Measurements from ENCODE around the gene TTC9.

The TTC9 gene

DNA sequence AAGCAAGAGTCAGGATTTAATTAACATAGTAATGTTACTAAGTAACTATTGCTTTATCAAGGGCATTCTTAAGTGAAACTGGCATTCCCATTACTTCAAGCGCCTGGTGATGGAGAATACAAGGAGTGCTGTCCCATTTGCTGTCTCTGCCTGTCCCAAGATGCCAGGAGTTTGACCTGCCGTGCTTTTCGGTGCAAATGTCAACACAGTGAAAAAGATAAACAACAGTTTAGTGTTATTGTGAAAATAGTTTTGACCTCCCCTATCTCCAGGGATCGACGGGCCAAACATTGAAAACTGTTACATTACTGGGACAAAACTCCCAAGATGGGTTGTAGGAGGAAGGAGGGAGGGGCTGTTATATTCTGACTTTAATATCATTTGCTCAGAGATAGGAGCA, 74.8 kb downstream of the TTC9 start:
- DNase-seq (ENCODE audit: low read depth): no peak

DNA sequence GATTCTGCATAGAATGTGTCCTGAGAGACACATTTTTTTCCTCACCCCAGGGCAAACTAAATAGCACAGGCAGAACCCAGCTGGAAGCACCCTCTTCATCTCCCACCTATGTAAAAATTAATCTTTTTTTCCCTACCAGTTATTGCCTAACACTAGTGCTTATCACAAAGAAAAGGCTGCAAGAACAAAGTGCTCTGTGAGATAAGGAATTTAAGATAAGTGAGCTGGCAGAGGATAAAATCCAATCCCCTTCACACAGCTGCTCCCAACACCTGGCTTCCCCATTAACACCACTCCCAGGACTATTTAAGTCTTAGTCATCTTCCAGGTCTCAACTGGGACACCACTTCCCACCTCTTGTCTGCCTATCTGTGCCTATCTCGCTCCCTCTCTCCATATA, 75.2 kb downstream of the TTC9 start:
- no peak for DNase-seq (ENCODE audit: low read depth)

DNA sequence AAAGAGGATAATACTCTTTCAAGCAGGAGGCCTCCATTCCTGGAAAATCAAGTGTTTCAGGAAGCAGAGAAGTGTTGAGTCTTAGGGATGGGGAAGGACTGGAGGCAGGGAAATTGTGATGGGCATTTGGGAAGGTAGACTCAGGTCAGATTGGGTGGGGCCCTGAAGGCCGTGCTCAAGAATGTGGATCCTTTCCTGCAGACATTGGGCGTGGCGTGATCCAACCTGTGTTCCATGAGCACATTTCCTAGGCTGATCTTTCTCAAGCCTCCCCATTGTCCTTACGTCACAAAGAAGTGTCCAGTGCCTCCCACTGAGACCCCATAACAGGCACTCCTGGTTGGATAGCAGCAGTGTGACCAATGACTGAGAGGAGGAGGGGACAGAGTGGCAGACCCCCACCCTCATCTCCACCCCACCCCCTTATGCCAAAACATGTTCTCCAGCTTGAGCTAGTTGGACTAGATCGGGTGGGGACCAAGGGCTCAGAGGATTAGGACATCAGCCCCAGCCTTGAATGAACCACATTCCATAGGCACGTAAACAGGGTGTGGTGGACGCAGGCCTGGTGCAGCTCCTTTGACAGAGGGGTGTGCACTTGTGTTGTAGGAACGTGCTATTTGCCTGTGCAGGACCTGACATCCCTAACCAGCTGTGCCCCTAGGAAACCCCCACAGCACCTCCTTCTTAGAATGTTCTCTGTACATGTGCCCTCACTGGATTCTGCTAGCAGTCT, 76.8 kb downstream of the TTC9 start:
- no peak for DNase-seq (ENCODE audit: low read depth)

DNA sequence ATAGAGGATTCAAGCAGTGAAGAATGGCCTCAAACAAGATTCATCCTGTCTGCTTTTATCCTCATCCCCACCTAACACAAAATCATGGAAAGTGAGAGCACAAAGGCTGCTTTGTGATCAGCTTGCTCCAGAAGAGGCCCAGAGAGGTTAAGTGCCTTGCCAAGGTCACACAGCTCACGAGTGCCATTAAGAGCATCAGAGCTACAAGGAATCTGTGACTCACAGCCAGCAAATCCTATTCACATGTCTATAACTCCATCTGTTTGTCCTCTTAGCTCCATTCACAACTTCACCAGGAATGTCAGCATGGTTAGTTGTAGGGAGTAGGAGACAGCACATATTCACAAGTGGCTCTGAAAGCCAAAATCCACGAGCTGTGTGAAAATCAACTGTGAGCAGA, 79.8 kb downstream of the TTC9 start:
- DNase-seq (ENCODE audit: low read depth): no peak

DNA sequence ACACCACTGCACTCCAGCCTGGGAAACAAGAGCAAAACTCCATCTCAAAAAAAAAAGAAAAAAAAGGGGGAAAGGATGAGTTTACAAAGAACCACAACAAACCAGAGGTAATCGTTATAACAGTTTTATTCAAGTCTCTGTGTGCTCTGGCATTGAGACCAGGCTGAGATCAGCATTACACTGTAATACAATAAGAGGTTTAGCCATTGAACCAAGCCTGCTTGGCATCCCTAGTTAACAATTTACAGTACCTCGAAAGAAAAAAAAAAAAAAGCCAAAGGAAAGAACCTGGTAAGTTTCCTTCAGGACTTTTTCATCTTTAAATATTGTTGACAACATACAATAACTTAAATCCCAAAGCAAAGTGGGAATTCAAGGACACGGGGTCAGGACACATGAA, 80.7 kb downstream of the TTC9 start:
- DNase-seq (ENCODE audit: low read depth): no peak

DNA sequence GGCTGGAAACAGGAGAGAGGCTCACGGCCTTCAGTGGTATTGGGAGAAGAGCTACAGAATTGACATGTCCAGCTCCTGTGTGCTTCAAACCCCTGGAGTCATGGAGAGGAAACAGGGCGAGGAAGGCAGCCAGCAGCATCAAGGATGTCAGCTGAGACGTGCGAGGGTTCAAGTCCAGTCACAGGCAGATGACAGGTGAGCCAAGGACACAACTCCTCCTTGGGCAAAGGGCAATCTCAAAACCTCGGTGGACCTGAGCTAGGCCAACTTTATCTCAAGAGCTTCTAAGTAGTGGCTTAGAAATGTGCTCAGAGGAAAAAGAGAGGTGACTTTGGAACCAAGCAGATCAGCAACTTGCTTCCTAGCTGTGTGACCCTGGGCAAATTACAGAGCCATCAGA, 81.6 kb downstream of the TTC9 start:
- no peak for DNase-seq (ENCODE audit: low read depth)

DNA sequence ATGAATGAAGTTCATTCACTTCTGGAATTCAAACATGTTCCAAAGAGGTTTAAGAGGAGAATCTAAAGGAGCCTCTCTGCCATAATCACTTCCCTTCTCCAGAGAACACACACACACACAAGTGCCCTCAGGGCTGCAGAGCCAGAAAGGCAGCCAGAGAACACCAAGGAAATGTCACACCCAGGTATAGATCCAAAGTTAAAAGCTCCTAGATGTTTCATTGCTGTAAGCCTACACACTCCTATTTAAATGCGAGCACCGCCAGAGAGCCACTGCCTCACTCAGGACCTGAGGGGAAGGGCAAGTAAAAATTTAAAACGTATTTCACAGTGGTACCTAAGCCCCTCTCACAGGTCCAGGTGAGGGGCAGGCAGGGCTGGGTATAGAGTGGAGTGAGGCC, 82.4 kb downstream of the TTC9 start:
- DNase-seq (ENCODE audit: low read depth): no peak

DNA sequence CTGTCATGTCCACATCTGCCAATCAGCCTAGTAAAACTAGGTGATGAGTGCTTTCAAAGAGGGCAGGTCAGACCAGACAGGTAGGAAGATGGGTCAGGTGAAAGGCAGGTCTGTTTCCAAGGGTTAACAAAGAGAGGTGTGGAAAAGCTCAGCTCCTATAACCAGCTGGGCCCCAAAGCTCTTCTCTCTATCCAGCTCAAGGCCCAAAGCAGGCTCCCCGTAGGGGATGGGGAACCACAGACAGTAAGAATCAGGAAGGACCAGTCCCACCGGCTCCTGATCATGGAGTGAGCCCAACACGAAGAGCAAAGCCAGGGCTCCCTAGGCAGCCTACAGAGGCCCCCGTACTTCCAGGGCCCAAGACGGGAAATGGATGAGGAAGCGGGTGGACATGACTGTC, 83.2 kb downstream of the TTC9 start:
- DNase-seq (ENCODE audit: low read depth): no peak
